Skeletal muscle tissue (tissue), 4 donors: ENCODE results near the gene C1QL2. TPM values are rescaled to one million over a fixed set of nuclear protein-coding genes. Genes with fewer than 3 reads are reported as not detected.

Source experiments
- H3K27ac ChIP-seq: one replicate; pipeline ENCODE4 v1.7.0; 2013; ENCODE audit warnings: mild to moderate bottlenecking, low read depth, low read length, inconsistent platforms
- H3K27me3 ChIP-seq, 3 donors: one replicate each; pipeline ENCODE4 v1.7.0; 2013; ENCODE audit warnings: low read length in 3 of 3; ENCODE audit not compliant: control insufficient read depth in 3 of 3, insufficient read depth in 3 of 3
- H3K36me3 ChIP-seq, 3 donors: one replicate each; pipeline ENCODE4 v1.7.0; 2013; ENCODE audit warnings: low read length in 3 of 3; ENCODE audit not compliant: control insufficient read depth in 3 of 3, insufficient read depth in 3 of 3
- H3K4me1 ChIP-seq, 3 donors: one replicate each; pipeline ENCODE4 v1.7.0; 2013; ENCODE audit warnings: low read length in 3 of 3, mild to moderate bottlenecking in 3 of 3; ENCODE audit not compliant: control insufficient read depth in 3 of 3, insufficient read depth in 3 of 3
- H3K4me3 ChIP-seq, 3 donors: one replicate each; pipeline ENCODE4 v1.7.0; 2013; ENCODE audit warnings: low read length in 3 of 3
- H3K9ac ChIP-seq, 3 donors: one replicate each; pipeline ENCODE4 v1.7.0; 2013; ENCODE audit warnings: low read length in 3 of 3, mild to moderate bottlenecking in 3 of 3, moderate library complexity in 2 of 3, low read depth in 1 of 3
- H3K9me3 ChIP-seq, 3 donors: one replicate each; pipeline ENCODE4 v1.7.0; 2013; ENCODE audit warnings: low read length in 3 of 3; ENCODE audit not compliant: control insufficient read depth in 3 of 3
- total RNA-seq: library from RNA; depleted of rRNA; stranded (reverse); fragments of >200 nt; gene quantifications from one replicate; pipeline ENCODE4 v1.2.3, GENCODE V29; 2014
- donor health status: Osteomylitis.

The C1QL2 gene
- total RNA-seq, 1 donor from 2014 or later, result not detected

- Histone ChIP-seq H3K27ac (no peak overlapping the region), H3K36me3 (no peaks in the 10 kb centered on the region), H3K9me3 (no peaks in the 10 kb centered on the region), H3K4me1 (no peaks in the 10 kb centered on the region), H3K27me3 (peaks cover 24 to 36% (median 26%) of the 10 kb centered on the region in 3 donors), H3K4me3 (no peak overlapping the region), H3K9ac (no peak overlapping the region)
Measured at GRCh38 chr2:119119076-119119785, 39.3 kb downstream of the C1QL2 start.

- no peak overlapping the region for H3K27ac ChIP-seq
- no peak overlapping the region for H3K9ac ChIP-seq
- no peaks in the 10 kb centered on the region for H3K4me1 ChIP-seq
- H3K27me3 ChIP-seq, result peaks cover 17 to 31% (median 26%) of the 10 kb centered on the region in 3 donors
- H3K4me3 ChIP-seq, result no peak overlapping the region
- H3K9me3 ChIP-seq, result no peaks in the 10 kb centered on the region
- H3K36me3 ChIP-seq, result no peaks in the 10 kb centered on the region
Measured at GRCh38 chr2:119117891-119118882, 40.4 kb downstream of the C1QL2 start.

GRCh38 chr2:119117408-119117807 is 41.1 kb downstream of the C1QL2 start:
- peaks cover 19 to 30% (median 27%) of the 10 kb centered on the region in 3 donors for H3K27me3 ChIP-seq

GRCh38 chr2:119116411-119117295 is 41.9 kb downstream of the C1QL2 start:
- Histone ChIP-seq H3K9me3 (no peaks in the 10 kb centered on the region), H3K4me1 (no peaks in the 10 kb centered on the region), H3K9ac (no peak overlapping the region), H3K4me3 (no peak overlapping the region), H3K36me3 (no peaks in the 10 kb centered on the region), H3K27me3 (peaks cover 23 to 32% (median 27%) of the 10 kb centered on the region in 3 donors), H3K27ac (no peak overlapping the region)

More at GRCh38 chr2:119117408-119117807, 41.1 kb downstream of the C1QL2 start:
- no peaks in the 10 kb centered on the region for H3K36me3 ChIP-seq
- H3K27ac ChIP-seq, result no peak overlapping the region
- no peaks in the 10 kb centered on the region for H3K9me3 ChIP-seq
- no peaks in the 10 kb centered on the region for H3K4me1 ChIP-seq
- no peak overlapping the region for H3K9ac ChIP-seq
- no peak overlapping the region for H3K4me3 ChIP-seq

GRCh38 chr2:119114266-119114665 is 44.3 kb downstream of the C1QL2 start:
- H3K4me3 ChIP-seq, result no peak overlapping the region
- H3K27ac ChIP-seq, result no peak overlapping the region
- no peaks in the 10 kb centered on the region for H3K4me1 ChIP-seq
- peaks cover 0 to 4% (median 4%) of the 10 kb centered on the region in 3 donors for H3K9me3 ChIP-seq
- H3K9ac ChIP-seq, result no peak overlapping the region
- H3K27me3 ChIP-seq, result peaks cover 15 to 22% (median 19%) of the 10 kb centered on the region in 3 donors
- no peaks in the 10 kb centered on the region for H3K36me3 ChIP-seq

- H3K4me3 ChIP-seq, result no peak overlapping the region
- no peaks in the 10 kb centered on the region for H3K36me3 ChIP-seq
- H3K27ac ChIP-seq, result no peak overlapping the region
- no peak overlapping the region for H3K9ac ChIP-seq
- H3K4me1 ChIP-seq, result no peaks in the 10 kb centered on the region
- H3K27me3 ChIP-seq, result peaks cover 12 to 19% (median 14%) of the 10 kb centered on the region in 3 donors
- H3K9me3 ChIP-seq, result peaks cover 0 to 4% (median 4%) of the 10 kb centered on the region in 3 donors
Measured at GRCh38 chr2:119113489-119113770, 45.1 kb downstream of the C1QL2 start.

- H3K27me3 ChIP-seq, result peaks cover 12 to 22% (median 14%) of the 10 kb centered on the region in 3 donors
Measured at GRCh38 chr2:119112770-119113488, 45.6 kb downstream of the C1QL2 start.

GRCh38 chr2:119112230-119112629 is 46.3 kb downstream of the C1QL2 start:
- no peak overlapping the region for H3K27ac ChIP-seq
- peaks cover 0 to 4% (median 4%) of the 10 kb centered on the region in 3 donors for H3K9me3 ChIP-seq
- H3K27me3 ChIP-seq, result peaks cover 7 to 25% (median 11%) of the 10 kb centered on the region in 3 donors
- no peak overlapping the region for H3K9ac ChIP-seq
- no peaks in the 10 kb centered on the region for H3K4me1 ChIP-seq
- no peaks in the 10 kb centered on the region for H3K36me3 ChIP-seq
- no peak overlapping the region for H3K4me3 ChIP-seq

More at GRCh38 chr2:119112770-119113488, 45.6 kb downstream of the C1QL2 start:
- H3K4me1 ChIP-seq, result no peaks in the 10 kb centered on the region
- no peak overlapping the region for H3K27ac ChIP-seq
- H3K9me3 ChIP-seq, result peaks cover 0 to 4% (median 4%) of the 10 kb centered on the region in 3 donors
- H3K9ac ChIP-seq, result no peak overlapping the region
- no peak overlapping the region for H3K4me3 ChIP-seq
- H3K36me3 ChIP-seq, result no peaks in the 10 kb centered on the region
